Kidney capillary endothelial cell (primary cell): ENCODE data around the gene COL17A1.
A peak's percentile ranks its signal among the peaks of the same experiment; 100 is the strongest.

Experiments used
- DNase-seq: peaks from one replicate; pipeline ENCODE4 v3.0.0-alpha.2; 2018; ENCODE audit warnings: low spot score

Gene COL17A1

DNA sequence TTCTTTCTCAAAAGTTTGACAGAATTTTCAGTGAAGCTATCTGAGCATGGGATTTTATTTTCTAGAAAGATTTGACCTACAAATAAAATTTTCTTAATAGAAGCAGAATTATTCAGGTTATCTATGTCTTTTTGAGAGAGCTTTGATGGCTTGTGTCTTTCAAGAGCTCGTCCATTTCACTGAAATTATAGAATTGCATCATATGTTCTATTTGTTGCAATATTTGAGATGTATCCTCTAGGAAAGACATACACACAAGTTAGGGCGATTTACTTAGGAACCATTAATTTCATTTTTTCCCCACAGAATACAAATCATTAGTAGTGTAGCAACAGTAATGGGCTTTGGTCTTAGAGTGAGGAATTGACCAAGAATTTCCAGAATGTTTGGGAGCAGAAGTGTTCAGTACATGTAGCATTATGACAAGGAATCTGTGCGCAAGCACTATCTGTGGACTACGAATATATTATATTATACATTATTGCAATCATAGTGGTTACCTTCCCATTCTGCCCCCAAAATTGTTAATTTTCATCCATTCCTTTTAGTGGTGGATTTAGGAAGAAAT is 12.8 kb upstream of the COL17A1 start:
- DNase-seq = no peak

DNA sequence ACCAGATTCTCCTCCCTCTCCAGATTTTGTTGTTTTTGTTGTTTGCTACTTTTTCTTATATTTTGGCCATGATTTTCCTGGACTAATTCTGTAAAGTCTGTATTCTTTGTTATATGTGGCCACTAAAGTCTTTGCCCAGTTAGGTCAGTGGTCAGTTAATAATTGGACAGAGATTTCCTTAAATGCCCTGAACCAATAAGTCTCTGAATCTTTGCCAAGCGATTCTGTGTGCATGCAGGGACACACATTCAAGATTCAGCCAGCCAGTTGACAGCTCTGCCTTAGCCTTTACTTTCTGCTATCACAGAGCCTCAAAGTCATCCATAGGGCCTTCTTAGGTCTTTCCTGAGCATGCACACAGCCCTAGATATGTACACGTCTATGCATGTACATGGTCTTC is 11.0 kb upstream of the COL17A1 start:
- DNase-seq = no peak

DNA sequence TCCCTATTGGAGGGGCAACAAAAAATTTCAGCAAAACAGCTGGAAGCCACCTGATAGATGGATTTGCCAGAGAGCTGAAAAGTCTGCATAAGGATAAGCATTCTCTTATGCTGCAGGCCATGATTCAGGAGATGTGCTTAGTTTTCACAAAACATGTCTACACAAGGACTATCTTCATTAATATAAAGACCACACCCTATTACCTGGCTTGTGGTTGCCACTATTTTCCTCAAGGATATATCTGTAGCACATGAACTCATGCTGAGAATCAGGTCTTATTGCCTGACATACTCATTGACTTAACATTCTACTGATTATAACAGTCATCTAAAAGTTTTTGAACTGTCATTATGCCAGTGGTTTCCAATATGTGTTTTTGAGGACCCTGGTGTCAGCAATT is 7.1 kb upstream of the COL17A1 start:
- no peak for DNase-seq

DNA sequence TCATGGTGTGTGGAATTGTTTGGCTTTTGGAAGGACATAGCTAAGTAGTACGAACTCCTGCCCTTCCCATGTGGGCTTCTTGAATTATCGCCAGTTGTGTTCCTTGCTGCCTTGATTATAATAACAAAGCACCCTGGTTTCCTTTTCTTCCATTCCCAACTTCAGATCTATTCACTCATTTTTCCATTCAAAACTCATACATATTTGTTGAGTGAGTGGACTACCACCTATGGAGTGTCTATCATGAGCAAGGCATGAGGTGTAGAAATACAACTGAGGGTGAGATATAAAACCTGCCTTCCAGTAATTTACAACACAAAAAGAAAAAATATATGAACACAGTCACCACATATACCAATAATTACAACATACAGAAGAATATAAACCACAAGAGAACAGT is 4.9 kb upstream of the COL17A1 start:
- DNase-seq = no peak

DNA sequence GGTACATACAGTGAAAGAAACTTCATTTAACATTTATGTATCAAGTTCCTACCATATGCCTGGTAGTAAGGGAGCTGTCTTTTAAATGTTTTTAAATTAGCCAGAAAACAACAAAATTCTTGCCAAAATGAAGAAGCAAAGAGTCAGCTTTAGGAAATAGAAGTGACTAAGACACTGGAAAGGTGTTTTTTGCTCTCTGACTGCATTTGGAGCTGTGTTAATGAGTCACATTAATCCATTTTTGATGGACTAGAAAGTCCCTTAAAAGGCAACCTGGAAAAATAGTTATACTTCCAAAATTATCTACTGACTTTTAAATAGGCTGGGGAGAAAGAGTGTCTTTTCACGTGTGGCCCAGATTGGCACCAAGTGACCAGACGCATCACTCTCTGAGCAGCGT is 3.9 kb upstream of the COL17A1 start:
- DNase-seq = no peak

DNA sequence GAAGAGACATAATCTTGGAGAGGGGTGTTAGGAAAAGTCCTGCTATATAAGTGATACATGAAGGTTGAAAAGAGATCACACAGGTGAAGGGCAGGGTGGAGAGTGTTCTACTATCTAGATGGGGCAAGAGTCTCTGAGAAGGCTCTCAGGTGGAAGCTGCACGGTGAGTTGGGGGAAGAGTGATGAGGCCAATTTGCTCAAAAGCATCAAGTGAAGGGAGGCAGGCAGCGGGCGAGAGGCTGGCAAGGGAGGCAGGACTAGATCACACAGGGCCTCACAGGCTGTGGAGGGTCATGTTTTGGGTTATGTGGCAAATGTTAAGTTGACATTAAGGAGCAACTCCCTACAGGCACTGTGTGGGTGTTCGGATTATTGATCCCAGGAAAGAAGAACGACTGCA is 2.6 kb upstream of the COL17A1 start:
- DNase-seq = no peak

DNA sequence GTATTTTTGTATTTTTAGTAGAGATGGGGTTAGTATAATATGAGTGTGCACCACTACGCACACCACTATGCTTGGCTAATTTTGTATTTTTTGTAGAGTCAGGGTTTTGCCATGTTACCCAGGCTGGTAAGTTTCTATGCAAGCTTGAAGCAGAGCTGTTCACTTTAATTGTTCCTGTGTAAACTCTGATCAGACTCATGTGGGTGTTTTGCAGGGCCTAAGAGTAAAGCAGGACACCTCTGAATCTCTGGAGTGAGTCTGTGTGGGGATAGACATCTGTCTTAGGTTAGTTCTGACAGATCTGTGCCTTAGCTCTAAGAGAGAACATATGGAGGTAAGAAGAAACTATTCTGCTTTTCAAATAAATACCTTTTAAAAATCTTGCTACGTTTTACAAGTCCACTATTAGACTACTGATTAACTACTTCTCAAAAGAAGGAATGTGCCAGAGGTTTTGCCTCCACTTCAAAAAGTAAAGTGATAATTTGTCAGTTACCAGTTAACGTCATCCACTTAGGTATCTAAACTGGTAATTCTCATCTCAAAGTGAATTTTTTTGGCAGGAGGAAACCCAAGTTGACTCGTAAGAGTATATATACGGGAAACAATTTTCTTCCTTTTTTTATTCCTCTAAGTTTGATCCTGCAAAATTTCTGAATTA is 1.1 kb downstream of the COL17A1 start:
- DNase-seq = no peak

DNA sequence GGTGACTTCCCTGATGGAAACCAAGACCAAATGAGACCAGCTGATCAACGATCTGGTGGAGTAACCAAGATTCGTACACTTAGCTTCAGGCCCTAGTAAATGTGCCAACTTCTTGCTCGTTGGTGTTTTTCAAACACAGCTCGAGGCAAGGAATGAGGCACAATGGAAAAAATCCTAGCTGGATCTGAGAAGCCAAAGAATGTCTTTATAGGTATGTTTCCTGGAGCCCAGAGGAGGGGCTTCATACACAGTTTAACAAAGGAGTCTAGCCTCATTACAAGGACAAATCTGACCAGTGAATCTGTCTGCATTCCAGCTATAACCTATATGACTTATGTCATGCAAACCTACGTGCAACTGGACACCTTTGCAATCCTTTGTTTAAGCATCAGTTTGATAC is 3.7 kb downstream of the COL17A1 start:
- DNase-seq = no peak

DNA sequence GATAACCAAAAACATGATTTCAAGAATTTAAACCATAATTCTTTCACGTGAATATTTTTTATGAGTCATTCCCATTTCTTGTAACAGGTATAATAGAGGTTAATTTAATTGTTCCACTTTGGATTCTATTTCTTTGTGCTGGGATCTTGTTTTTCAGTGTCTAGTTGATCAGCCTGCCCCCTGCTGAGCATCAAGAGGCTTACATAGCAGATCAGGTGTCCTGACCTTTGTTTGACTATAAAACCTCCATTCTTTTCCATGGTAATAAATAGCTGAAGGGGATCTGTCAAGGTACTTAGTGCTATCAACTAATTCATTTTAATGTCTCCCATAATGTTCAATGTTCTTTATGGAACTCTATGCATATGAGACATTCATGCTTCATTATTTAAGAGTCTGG is 4.9 kb downstream of the COL17A1 start:
- DNase-seq = peak; percentile 40

DNA sequence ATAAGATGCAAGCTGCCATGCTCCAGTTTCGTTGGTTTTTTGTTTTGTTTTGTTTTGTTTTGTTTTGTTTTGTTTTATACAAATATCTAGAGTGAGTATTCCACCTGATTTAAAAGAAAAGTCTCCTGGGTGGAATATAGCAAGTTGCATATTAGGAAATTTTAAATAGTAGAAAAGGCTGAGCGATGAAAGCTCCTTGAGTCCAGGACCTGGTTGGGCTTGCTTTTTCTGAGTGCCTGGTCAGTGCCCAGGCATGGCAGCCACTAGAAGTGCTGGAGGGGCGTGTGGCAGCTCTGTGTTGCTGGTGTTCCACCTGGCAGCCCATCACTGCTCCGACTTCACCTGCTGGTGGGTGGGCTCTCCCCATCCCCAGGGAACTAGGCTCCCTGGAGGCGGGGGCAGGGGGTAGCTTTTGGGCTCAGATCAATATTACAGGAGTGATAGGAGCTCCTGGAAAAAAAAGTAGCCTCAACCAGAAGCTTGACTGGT is 8.0 kb downstream of the COL17A1 start:
- DNase-seq = no peak

DNA sequence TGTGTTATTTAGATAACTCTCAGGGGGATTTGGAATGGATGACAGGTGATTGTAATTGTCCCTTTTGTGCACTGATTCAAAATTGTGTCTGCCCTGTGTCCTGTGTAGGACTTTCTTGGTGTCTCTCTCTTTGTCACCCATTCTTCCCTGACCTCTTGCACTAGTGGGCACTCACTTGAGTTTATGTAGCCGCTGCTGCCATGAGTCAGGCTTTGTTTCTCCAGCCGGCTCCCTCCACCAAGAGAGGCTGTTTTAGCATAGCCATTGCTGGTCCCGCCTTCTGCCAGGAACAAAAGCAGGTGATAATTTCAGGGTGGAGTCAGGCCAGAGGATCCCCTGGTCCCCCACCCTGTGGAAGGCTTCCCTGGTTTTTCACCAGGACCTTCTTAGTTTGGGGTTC is 8.4 kb downstream of the COL17A1 start:
- peak; percentile 59 for DNase-seq

DNA sequence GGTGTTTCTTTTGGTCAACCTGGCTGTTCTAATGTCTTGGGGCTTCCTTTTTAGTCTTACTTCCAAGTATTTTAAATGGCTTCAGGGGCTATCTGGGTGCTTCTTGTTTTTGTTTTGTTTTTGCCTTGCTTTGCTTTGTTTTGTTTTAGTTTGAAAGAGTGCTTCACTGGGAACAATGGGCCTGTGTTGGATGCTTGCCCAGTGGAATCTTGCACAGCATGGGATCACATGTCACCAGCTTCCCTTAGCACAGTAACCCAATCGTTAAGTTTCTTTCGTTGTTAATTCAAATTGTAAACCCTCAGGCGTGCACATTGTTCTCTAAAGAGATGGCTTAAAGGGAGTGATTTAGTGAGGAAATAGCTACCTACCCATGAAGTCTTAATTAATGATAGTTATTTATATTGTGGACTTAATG is 8.9 kb downstream of the COL17A1 start:
- DNase-seq = peak; percentile 82

DNA sequence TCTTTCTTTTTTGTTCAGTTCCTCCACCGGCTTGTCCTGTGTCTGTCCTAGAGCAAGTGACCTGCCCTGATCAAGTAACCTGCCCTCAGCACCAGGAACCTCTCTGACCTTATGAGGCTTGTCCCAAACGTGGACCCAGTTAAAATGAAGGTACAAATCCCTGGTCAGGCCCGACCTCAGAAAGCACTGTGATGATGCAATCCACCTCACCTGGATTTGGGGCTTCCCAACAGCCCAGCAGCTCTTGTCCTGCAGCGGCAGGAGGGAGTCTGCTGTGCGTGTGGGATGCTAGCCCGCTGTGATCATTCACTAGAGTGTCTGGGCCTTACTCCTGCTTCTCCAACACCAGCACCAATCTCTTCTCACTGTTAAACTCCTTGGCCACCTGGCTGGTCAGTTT is 11.2 kb downstream of the COL17A1 start:
- DNase-seq = no peak

DNA sequence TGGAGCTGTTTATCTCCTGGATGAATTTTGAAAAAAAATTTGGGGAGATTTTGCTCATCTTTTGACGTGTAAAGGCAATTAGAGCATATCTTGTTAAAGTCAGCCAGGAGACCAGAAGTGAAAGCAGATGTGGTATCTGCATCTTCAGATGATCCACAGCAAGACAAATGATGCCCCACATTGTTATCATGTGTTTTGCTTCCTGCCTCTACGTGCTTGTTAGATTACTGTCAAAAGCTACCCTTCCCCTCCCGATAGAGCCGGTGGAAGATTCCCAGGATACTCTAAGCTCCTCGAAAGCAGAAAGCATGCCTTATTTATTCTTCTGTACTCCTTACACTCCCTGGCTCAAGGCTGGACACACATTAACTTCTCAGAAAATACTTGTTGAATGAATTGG is 12.9 kb downstream of the COL17A1 start:
- no peak for DNase-seq

DNA sequence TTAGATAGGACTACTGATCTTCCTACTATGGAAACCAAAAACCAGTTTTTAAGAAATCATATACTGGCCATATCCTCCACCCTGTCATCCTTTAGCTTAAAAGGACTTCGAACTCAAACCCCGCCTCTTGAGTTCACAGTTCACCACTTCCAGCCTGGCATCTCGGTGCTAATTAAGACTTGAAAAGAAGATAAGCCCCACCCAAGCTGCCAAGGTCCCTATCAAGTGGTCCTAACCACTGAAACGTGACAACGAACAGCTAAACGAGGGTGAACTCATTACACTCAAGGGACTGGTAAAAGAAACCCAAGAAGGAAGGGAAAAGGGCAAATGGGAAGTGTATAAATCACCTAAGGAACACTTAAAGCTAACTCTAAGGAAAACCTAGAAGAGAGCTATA is 16.1 kb downstream of the COL17A1 start:
- DNase-seq = no peak

DNA sequence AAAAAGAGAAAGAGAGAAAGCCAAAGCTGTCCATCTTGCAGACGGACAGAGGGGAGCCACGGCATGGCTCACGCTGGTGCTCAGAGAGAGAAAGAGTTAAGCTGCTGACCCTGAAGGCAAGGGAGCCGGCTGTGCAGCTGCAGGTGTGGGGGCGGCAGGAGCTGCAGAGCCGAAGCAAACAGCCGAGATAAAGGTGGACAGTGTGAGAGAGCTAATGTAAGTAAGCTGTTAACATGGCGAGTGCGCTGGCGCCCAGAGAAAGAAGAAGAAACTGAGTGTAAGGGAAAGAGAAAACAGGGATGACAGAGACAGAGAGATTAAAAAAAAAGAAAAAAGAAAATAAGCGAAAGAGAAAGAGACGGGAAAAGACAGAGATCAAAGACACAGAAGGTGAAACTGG is 18.2 kb downstream of the COL17A1 start:
- DNase-seq = no peak

DNA sequence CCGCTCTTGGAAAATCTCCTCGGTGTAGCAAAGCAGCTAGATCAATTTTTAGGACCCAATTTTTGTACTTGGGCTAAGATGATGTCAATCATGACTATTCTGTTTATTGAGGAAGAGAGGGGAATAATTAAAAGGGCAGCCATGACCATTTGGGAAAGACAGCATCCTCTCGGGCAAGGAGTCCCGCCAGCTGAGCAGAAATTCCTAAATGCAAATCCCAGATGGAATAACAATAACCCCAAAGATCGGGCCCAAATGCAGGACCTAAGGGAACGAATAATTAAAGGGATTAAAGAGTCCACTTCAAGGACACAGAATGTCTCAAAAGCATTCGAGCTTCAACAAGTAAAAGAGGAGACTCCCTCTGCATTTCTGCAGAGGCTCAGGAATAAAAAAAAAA is 18.7 kb downstream of the COL17A1 start:
- no peak for DNase-seq

DNA sequence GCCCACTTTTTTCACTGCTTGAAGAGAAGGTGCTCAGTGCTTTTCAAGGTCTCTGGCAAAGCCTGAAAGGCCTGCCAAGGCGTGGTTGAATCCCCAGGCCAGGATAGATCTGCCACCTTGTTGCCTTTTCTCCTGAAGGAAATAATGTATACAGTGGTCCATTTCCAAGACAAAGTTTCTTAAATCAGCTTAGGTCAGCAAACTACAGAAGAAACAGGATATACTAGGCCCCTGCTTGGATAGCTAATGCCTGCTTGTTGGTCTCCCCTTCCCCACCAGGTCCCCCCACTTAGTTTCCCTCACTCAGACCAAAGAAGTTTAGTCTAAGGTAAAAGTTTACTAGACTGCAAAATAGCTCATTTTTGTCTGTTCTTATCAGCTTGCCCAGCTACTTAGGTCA is 19.9 kb downstream of the COL17A1 start:
- DNase-seq = no peak

DNA sequence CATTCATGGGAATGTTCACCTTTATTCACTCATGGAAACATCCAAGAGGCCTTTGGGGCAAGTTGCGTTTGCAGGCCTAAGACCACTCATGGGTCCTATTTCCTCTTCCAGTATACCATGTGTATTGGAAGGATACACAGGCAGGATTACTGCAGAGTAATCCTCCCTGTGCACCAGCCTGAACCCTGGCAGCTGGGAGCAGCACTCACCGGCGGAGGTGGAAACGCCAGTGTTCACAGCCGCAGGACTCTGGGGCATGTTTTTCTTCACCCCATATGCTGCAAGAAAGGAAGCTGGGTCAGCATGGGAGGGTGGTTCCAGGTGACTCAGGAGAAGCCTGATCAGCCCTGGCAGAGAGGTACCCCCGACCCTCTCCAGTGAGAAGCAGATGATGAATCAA is 24.5 kb downstream of the COL17A1 start:
- no peak for DNase-seq

DNA sequence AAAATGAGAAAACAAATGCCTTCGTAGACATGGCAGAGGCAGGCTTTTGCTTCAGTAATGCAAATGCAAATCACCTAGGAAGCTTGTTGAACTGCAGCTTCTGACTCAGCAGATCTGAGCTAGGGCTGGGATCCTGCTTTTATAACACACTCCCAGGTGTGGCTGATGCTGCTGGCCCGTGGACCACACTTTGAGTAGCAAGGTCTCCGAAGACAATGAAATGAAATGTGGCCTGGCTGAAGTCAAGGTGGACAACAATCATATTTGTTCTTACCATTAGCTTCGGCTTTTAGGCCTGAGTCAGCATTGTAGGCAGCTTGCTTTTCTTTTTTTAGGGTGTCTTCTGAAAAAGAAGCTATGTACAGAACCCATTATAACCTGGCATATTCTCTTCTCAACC is 26.3 kb downstream of the COL17A1 start:
- DNase-seq = no peak

DNA sequence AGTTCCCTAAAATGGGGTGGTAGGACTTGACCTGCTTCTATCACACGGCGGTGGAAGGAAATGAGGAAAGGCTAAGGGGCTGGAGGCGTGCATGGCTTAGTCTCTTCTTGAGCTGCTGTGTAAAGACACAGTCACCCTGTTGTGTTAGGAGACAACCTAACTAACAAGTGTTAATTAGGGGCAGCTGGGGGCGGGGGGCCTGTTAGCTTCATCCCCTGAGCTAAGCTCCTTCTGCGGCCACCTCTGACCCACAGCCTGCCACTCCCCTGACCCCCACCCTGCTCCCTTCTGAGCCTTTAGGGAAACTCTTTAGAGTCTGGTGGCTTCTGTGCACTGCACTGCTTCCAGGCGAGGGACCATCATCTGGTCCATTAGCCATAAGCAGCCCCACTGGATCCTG is 28.0 kb downstream of the COL17A1 start:
- no peak for DNase-seq

DNA sequence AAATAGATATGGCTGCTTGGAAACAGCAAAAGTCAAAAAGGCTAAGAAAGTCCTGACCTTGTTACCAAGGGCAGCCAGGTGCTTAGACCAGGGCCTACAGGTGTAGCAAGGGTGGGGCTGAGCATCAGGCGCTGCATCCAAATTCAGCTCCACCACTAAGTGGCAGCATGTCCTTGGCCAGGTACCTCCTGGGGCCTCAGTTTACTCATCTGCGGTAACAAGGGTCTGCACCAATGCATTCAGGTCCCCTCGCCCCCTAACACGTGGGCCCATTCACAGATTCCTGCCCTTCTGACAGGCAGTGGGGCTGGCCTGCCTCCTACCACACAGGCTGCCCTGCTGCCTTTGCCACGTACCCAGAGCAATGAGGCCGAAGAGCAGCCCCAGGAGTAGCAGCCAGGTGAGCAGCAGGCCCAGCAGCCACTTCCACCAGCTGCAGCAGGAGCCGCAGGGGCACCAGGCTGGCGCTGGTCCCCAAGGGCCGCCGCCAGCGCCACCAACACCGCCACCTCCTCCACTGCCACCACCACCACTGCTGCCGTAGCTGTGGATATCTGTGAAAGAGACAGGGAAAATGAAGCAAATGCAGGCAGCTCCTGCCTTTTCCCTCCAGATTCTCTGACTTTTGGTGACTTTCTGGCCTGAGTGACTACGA is 28.9 kb downstream of the COL17A1 start:
- DNase-seq = no peak

DNA sequence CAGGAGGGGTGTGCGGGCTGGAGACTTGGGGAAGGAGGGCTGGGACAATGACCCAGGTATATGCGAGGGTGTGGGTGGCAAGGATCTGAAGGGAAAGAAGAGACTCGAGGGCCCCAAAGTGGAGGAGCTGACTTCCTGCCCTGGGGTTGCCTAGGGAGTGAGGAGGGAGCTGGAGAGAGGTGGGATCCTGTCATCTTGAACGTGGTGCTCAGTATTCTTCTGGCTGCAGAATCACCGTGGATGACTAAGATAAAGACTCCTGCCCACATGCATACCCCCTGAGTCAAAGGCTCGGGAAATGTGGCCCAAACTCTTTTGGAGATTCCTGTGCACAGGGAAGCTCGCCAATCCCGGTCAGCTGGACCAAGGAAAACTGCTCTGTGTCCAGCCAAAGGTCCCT is 31.2 kb downstream of the COL17A1 start:
- peak; percentile 80 for DNase-seq

DNA sequence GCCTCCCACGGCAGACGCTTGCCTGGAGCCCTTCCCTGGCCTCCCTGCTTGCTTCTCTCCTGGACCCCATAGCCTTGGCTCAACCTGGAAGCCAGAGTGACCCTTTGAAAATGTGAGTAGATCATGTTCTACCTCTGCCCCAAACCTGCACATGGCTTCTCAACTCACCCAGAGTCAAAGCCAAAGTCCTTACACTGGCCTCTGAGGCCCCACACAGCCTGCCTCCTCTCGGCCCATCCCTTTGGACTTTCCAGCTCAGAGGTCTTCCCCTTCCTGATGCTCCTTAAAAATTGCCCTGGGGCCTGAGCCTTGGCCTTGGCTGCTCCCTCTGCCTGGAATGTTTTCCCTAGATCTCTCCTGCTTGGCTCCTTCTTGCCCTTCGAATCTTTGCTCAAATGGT is 32.5 kb downstream of the COL17A1 start:
- no peak for DNase-seq
